Cerebellar cortex (tissue), 1 donor: ENCODE results near the gene GPC5.
"Not testable (repeated sequence)": the region's sequence is repeated elsewhere in the genome, so short reads cannot be mapped to it uniquely, and the experiment has no call there.

ENCODE experiments used
- DNase-seq: peaks from one replicate; pipeline ENCODE4 v3.0.0-alpha.2; 2015; ENCODE audit warnings: low spot score

Gene GPC5

GRCh38 chr13:91652404-91653301 lies 254.2 kb downstream of the GPC5 start:
- DNase-seq, result no peak

- no peak for DNase-seq
These were observed 257.3 kb downstream of the GPC5 start for GRCh38 chr13:91655731-91656130.

- no peak for DNase-seq
These were observed 258.9 kb downstream of the GPC5 start for GRCh38 chr13:91657283-91657682.

DNA sequence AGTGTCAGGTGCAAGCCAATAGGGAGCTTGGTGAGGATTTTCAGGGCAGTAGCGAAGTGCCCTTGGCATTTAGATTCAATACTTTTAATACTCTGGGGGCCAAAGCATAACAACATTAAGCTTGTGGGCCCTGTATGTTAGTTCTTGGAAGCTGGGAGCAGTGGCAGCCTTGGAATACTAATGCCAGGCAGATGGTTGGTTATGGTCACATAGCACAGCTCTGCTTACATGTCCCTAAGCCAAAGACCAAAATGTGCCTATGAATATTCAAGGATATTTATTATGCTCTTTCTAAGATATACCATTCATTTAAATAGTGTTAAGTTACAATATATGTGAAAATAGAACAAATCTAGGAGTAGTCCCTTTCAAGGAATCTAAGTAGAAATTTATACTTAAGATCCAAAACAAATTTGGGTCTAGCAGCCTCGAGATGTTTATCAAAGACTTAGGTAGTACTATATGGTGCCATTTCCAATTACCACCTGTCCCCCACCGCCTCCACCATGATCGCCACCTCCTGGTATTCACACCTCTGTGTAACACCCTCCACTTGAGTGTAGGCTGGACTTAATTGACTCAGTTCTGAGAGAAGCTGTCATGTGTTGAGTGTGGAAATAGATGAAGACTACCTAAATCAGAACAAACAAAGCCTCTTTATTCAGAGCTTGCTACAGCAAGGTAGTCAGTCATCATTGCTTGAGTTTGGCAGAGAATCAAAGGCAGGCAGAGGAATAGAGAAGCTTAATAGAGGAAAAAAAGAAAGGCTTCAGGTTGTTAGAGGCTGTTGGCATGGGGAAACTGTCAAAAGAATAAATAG lies 261.0 kb downstream of the GPC5 start:
- DNase-seq, result no peak

DNA sequence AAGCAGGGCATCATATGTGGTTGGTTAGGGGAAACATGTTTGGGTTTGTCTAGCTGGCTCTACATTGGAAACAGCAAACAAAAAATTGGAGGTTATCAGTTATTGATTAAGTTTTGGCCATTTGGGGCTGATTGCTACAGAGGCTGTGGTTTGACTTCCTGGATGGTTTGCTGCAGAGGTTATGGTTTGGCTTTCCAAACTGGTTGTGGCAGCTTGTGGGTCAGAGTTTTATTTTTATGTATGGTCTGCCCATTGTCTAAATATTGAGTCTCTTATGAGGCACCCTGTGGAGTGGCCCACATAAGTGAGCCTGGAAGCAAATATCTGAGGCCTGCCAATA lies 261.6 kb downstream of the GPC5 start:
- no peak for DNase-seq

- no peak for DNase-seq
These were observed 263.5 kb downstream of the GPC5 start for GRCh38 chr13:91661692-91662490.

GRCh38 chr13:91664039-91664438 lies 265.6 kb downstream of the GPC5 start:
- no peak for DNase-seq

- DNase-seq, result no peak
These were observed 269.1 kb downstream of the GPC5 start for GRCh38 chr13:91667486-91667885.

- no peak for DNase-seq
These were observed 270.6 kb downstream of the GPC5 start for GRCh38 chr13:91668866-91669495.

GRCh38 chr13:91674347-91674746 lies 275.9 kb downstream of the GPC5 start:
- DNase-seq, result not testable (repeated sequence)

GRCh38 chr13:91684746-91685145 lies 286.3 kb downstream of the GPC5 start:
- no peak for DNase-seq

- DNase-seq, result no peak
These were observed 292.5 kb downstream of the GPC5 start for GRCh38 chr13:91690944-91691343.

- DNase-seq, result no peak
These were observed 295.0 kb downstream of the GPC5 start for GRCh38 chr13:91693466-91693865.

- no peak for DNase-seq
These were observed 299.9 kb downstream of the GPC5 start for GRCh38 chr13:91698308-91698707.

- DNase-seq, result no peak
These were observed 300.3 kb downstream of the GPC5 start for GRCh38 chr13:91698767-91699166.

- DNase-seq, result no peak
These were observed 301.4 kb downstream of the GPC5 start for GRCh38 chr13:91699863-91700262.

- DNase-seq, result no peak
These were observed 303.6 kb downstream of the GPC5 start for GRCh38 chr13:91701975-91702374.

- DNase-seq, result no peak
These were observed 304.0 kb downstream of the GPC5 start for GRCh38 chr13:91702411-91702810.

DNA sequence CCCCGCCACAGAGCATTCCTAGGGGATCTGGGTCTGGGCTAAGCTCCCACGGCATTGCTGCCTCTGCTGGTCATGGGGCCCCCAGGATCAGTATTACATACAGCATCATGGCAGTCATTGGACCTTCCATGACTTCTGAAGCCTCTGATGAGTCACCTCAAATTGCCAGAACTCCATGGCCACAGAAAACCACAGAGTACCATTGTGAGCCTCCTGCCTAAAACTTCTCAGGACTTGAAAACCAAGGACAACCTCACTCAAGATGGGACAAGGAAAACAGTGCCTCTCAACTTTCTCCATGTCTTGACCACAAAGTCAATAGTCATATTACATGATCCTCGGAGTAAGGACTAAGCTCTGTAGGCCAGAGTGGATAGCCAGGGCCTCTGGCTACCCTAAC lies 306.0 kb downstream of the GPC5 start:
- DNase-seq, result no peak

GRCh38 chr13:91708558-91708957 lies 310.1 kb downstream of the GPC5 start:
- DNase-seq, result no peak

DNA sequence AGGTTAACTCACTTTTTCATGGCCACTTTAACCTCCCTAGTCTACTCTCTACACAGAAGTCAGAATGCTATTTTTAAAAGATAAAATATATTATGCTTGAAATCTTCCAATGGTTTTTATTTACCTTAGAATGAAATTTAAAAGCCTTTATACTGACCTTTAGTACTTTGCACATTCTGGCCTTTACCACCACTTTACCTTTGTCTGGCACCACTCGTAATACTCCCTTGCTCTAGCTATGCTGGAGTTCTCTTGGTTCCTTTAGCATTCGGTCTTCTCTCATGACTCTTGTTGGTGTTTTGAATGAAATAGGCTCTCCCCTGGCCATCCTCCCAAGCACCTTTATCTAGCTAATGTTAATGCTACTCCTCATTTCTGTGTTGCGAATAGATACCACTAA lies 310.8 kb downstream of the GPC5 start:
- DNase-seq, result no peak

DNA sequence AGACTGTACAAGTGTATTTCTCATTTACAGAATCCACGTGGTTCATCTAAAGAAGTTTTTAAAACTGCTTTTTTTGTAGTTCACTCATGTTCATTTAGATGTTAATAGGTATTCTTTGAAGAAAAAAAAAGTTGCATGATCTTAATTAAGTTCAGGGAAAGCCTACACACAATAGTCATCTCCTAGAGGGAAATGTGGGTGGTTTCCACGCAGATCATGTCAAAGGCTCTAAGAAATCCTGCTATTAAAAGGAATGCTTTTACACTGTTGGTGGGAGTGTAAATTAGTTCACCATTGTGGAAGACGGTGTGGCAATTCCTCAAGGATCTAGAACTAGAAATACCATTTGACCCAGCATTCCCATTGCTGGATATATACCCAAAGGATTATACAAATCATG lies 312.3 kb downstream of the GPC5 start:
- DNase-seq, result no peak
